H9 (cell line): ENCODE results near the gene FAM200A. TPM values are rescaled to one million over a fixed set of nuclear protein-coding genes. Genes with fewer than 3 reads are reported as not detected.

Experiments used
- DNase-seq: peaks from one replicate; pipeline ENCODE4 v3.0.0-alpha.2; 2017
- H2AFZ ChIP-seq: one replicate; pipeline ENCODE4 v1.6.1; 2013; ENCODE audit warnings: mild to moderate bottlenecking, low read length, control low read depth, moderate library complexity
- H2AK5ac ChIP-seq: 2 replicates; pipeline ENCODE4 v1.6.1; 2013; ENCODE audit warnings: low read length, control low read depth, mixed read lengths; ENCODE audit not compliant: insufficient read length
- H2BK120ac ChIP-seq: one replicate; pipeline ENCODE4 v1.6.1; 2013; ENCODE audit warnings: low read depth, mild to moderate bottlenecking, low read length, control low read depth, inconsistent platforms; ENCODE audit not compliant: poor library complexity, severe bottlenecking
- H2BK12ac ChIP-seq: 2 replicates; pipeline ENCODE4 v1.6.1; 2013; ENCODE audit warnings: low read length, control low read depth, mixed read lengths, low read depth; ENCODE audit not compliant: insufficient read length
- H2BK15ac ChIP-seq: 2 replicates; pipeline ENCODE4 v1.6.1; 2013; ENCODE audit warnings: low read depth, low read length, control low read depth
- H2BK20ac ChIP-seq: one replicate; pipeline ENCODE4 v1.6.1; 2013; ENCODE audit warnings: low read depth, mild to moderate bottlenecking, low read length, control low read depth, inconsistent platforms; ENCODE audit not compliant: poor library complexity, severe bottlenecking
- H2BK5ac ChIP-seq: 2 replicates; pipeline ENCODE4 v1.6.1; 2013; ENCODE audit warnings: low read length, control low read depth, mixed read lengths; ENCODE audit not compliant: insufficient read length
- H3K14ac ChIP-seq: 2 replicates; pipeline ENCODE4 v1.6.1; 2013; ENCODE audit warnings: low read length, control low read depth; ENCODE audit not compliant: insufficient read depth
- H3K18ac ChIP-seq: 2 replicates; pipeline ENCODE4 v1.6.1; 2013; ENCODE audit warnings: low read depth, mild to moderate bottlenecking, mixed read lengths, low read length, control low read depth; ENCODE audit not compliant: insufficient read length
- H3K23ac ChIP-seq: 2 replicates; pipeline ENCODE4 v1.6.1; 2013; ENCODE audit warnings: low read length, control low read depth, mixed read lengths, low read depth; ENCODE audit not compliant: insufficient read length
- H3K23me2 ChIP-seq: 2 replicates; pipeline ENCODE4 v1.6.1; 2013; ENCODE audit warnings: low read depth, mild to moderate bottlenecking, mixed read lengths, low read length, control low read depth; ENCODE audit not compliant: insufficient read length, poor library complexity, severe bottlenecking
- H3K27ac ChIP-seq: 2 replicates; pipeline ENCODE4 v1.5.1; 2013; ENCODE audit warnings: low read length, control low read depth, mixed read lengths, low read depth; ENCODE audit not compliant: insufficient read length
- H3K27me3 ChIP-seq: 2 replicates; pipeline ENCODE4 v1.6.1; 2013; ENCODE audit warnings: low read length, control low read depth, inconsistent platforms; ENCODE audit not compliant: insufficient read depth
- H3K4ac ChIP-seq: 2 replicates; pipeline ENCODE4 v1.6.1; 2013; ENCODE audit warnings: low read depth, mild to moderate bottlenecking, control low read depth, inconsistent platforms, low read length, moderate library complexity
- H3K4me1 ChIP-seq: 2 replicates; pipeline ENCODE4 v1.6.1; 2013; ENCODE audit warnings: low read length, control low read depth, inconsistent platforms; ENCODE audit not compliant: insufficient read depth
- H3K4me2 ChIP-seq: 2 replicates; pipeline ENCODE4 v1.6.1; 2013; ENCODE audit warnings: low read length, control low read depth, mixed read lengths; ENCODE audit not compliant: insufficient read length, insufficient read depth
- H3K56ac ChIP-seq: 2 replicates; pipeline ENCODE4 v1.6.1; 2013; ENCODE audit warnings: low read depth, mild to moderate bottlenecking, mixed read lengths, low read length, control low read depth; ENCODE audit not compliant: insufficient read length
- H3K79me1 ChIP-seq: 2 replicates; pipeline ENCODE4 v1.6.1; 2013; ENCODE audit warnings: low read depth, mild to moderate bottlenecking, moderate library complexity, low read length, control low read depth, inconsistent platforms; ENCODE audit not compliant: insufficient read depth, poor library complexity, severe bottlenecking
- H3K79me2 ChIP-seq: 2 replicates; pipeline ENCODE4 v1.6.1; 2013; ENCODE audit warnings: low read length, control low read depth, inconsistent platforms; ENCODE audit not compliant: insufficient read depth
- H3K9ac ChIP-seq: 2 replicates; pipeline ENCODE4 v1.6.1; 2013; ENCODE audit warnings: low read length, control low read depth, mixed read lengths; ENCODE audit not compliant: insufficient read length; ENCODE audit errors: extremely low read depth
- H3K9me3 ChIP-seq: one replicate; pipeline ENCODE4 v1.6.1; 2013; ENCODE audit warnings: low read depth, low read length, inconsistent platforms; ENCODE audit not compliant: control insufficient read depth
- H3T11ph ChIP-seq: one replicate; pipeline ENCODE4 v1.6.1; 2013; ENCODE audit warnings: mild to moderate bottlenecking, low read length, control low read depth, inconsistent platforms
- H4K20me1 ChIP-seq: one replicate; pipeline ENCODE4 v1.6.1; 2013; ENCODE audit not compliant: control insufficient read depth, insufficient read length, insufficient read depth
- H4K5ac ChIP-seq: 2 replicates; pipeline ENCODE4 v1.6.1; 2013; ENCODE audit warnings: low read depth, mild to moderate bottlenecking, mixed read lengths, low read length, control low read depth; ENCODE audit not compliant: insufficient read length
- H4K8ac ChIP-seq: replicated peaks from 2 replicates; pipeline ENCODE4 v1.6.1; 2013; ENCODE audit warnings: low read length, control low read depth, mixed read lengths, low read depth; ENCODE audit not compliant: insufficient read length
- H4K91ac ChIP-seq: 2 replicates; pipeline ENCODE4 v1.6.1; 2013; ENCODE audit warnings: low read depth, mild to moderate bottlenecking, moderate library complexity, mixed read lengths, low read length, control low read depth; ENCODE audit not compliant: insufficient read length
- H3K27ac Mint-ChIP-seq, 3 experiments: 2 replicates in 2 of 3; 3 replicates in 1 of 3; pipeline ENCODE4 v1.8.0; 2020 to 2021; ENCODE audit warnings: mixed read lengths in 3 of 3, mild to moderate bottlenecking in 1 of 3, moderate library complexity in 1 of 3
- H3K27me3 Mint-ChIP-seq: 2 replicates; pipeline ENCODE4 v1.8.0; 2021; ENCODE audit warnings: low read depth, mild to moderate bottlenecking, moderate library complexity, mixed read lengths
- H3K36me3 Mint-ChIP-seq, 3 experiments: 2 replicates in 2 of 3; 3 replicates in 1 of 3; pipeline ENCODE4 v1.8.0; 2020 to 2021; ENCODE audit warnings: low read depth in 3 of 3, mixed read lengths in 3 of 3; ENCODE audit not compliant: insufficient read depth in 1 of 3
- H3K4me1 Mint-ChIP-seq, 2 experiments: 2 replicates each; pipeline ENCODE4 v1.8.0; 2020; ENCODE audit warnings: mixed read lengths in 2 of 2
- H3K4me3 Mint-ChIP-seq, 2 experiments: 2 replicates in 1 of 2; 3 replicates in 1 of 2; pipeline ENCODE4 v1.8.0; 2020 to 2021; ENCODE audit warnings: mild to moderate bottlenecking in 2 of 2, mixed read lengths in 2 of 2, moderate library complexity in 1 of 2
- H3K9me3 Mint-ChIP-seq, 2 experiments: 2 replicates in 1 of 2; 3 replicates in 1 of 2; pipeline ENCODE4 v1.8.0; 2020; ENCODE audit warnings: mild to moderate bottlenecking in 2 of 2, mixed read lengths in 2 of 2, moderate library complexity in 1 of 2
- CTCF ChIP-seq: fragments of 200-600 bp; sonication (generic); conservative IDR thresholded peaks from 3 replicates; pipeline ENCODE4 v1.8.0; 2021; ENCODE audit warnings: antibody characterized with exemption, mild to moderate bottlenecking
- WGBS: extraction: QIAGEN DNeasy Blood & Tissue Kit; methylation state at CpG from one replicate; pipeline ENCODE4 v1.1.7; 2013; ENCODE audit warnings: missing lambda C conversion rate, low lambda C conversion rate, mixed read lengths; ENCODE audit not compliant: insufficient read length; ENCODE audit errors: extremely low coverage; 5-methylcytosine and 5-hydroxymethylcytosine counted together
- total RNA-seq: library from RNA; stranded (reverse); gene quantifications from 2 replicates; pipeline ENCODE4 v1.2.1, GENCODE V29; 2021

Gene FAM200A
- total RNA-seq, 1 experiment from 2014 or later, result 7.8 TPM

GRCh38 chr7:99514050-99514449, 37.9 kb downstream of the FAM200A start:
- H3T11ph ChIP-seq, result no peak overlapping the region
- H3K27me3 Mint-ChIP-seq, result no peaks in the 10 kb centered on the region
- H2BK20ac ChIP-seq, result no peak overlapping the region
- H3K79me2 ChIP-seq, result no peaks in the 10 kb centered on the region; the same call in 1 of the 2 replicates
- no peak overlapping the region for H3K23ac ChIP-seq
- H3K9me3 Mint-ChIP-seq, result no peaks in the 10 kb centered on the region
- no CpG with 5 or more reads among the region's 1 CpG for WGBS
- H2BK120ac ChIP-seq, result no peak overlapping the region
- no peak overlapping the region for H4K91ac ChIP-seq
- no peak overlapping the region for H3K4me2 ChIP-seq
- no peak overlapping the region for H2AFZ ChIP-seq
- H3K4me1 Mint-ChIP-seq, result no peaks in the 10 kb centered on the region
- no peak overlapping the region for H2BK5ac ChIP-seq
- no peak for TF ChIP-seq CTCF
- H3K36me3 Mint-ChIP-seq, result peaks cover 28 to 54% (median 36%) of the 10 kb centered on the region in 3 experiments
- no peak overlapping the region for H3K56ac ChIP-seq
- no peak overlapping the region for H4K8ac ChIP-seq
- no peaks in the 10 kb centered on the region for H3K79me1 ChIP-seq
- H2BK15ac ChIP-seq, result no peak overlapping the region
- H3K9ac ChIP-seq, result no peak overlapping the region
- H2BK12ac ChIP-seq, result no peak overlapping the region
- no peaks in the 10 kb centered on the region for H4K20me1 ChIP-seq
- no peaks in the 10 kb centered on the region for H3K9me3 ChIP-seq
- H3K4ac ChIP-seq, result no peak overlapping the region
- H4K5ac ChIP-seq, result no peak overlapping the region
- no peak overlapping the region for H2AK5ac ChIP-seq
- H3K23me2 ChIP-seq, result no peaks in the 10 kb centered on the region
- no peak overlapping the region for H3K18ac ChIP-seq
- H3K14ac ChIP-seq, result no peak overlapping the region
- DNase-seq, result no peak
- no peaks in the 10 kb centered on the region for H3K4me1 ChIP-seq
- H3K27ac Mint-ChIP-seq, result no peak overlapping the region
- no peak overlapping the region for H3K27ac ChIP-seq
- no peak overlapping the region for H3K4me3 Mint-ChIP-seq
- H3K27me3 ChIP-seq, result no peaks in the 10 kb centered on the region
